Tibial nerve (tissue), 4 donors: ENCODE data around the gene RASSF5.

Experiments
- EP300 ChIP-seq, 2 donors: sonication (generic); formaldehyde crosslinking; IDR thresholded peaks; one replicate each; pipeline ENCODE4 v1.6.1; 2017; ENCODE audit warnings: antibody characterized with exemption in 2 of 2, mild to moderate bottlenecking in 1 of 2
- POLR2A ChIP-seq, 2 donors: fragments of 450-650 bp; IDR thresholded peaks; one replicate each; pipeline ENCODE4 v1.6.1; 2017; ENCODE audit warnings: antibody characterized with exemption in 2 of 2, mild to moderate bottlenecking in 2 of 2, moderate library complexity in 2 of 2
- TF ChIP-seq, protein P1 (sequence below), 5 experiments: fragments of 200-600 bp in 3 of 5; fragments of 450-650 bp in 2 of 5; sonication (generic) in 3 of 5; IDR thresholded peaks; one replicate each; pipeline ENCODE4 v1.5.1; 2016 to 2019; ENCODE audit warnings: antibody characterized with exemption in 5 of 5, mild to moderate bottlenecking in 3 of 5, moderate library complexity in 2 of 5

GRCh38 chr1:206600527-206600926, 93.2 kb downstream of the RASSF5 start:
- TF ChIP-seq, protein P1, sequence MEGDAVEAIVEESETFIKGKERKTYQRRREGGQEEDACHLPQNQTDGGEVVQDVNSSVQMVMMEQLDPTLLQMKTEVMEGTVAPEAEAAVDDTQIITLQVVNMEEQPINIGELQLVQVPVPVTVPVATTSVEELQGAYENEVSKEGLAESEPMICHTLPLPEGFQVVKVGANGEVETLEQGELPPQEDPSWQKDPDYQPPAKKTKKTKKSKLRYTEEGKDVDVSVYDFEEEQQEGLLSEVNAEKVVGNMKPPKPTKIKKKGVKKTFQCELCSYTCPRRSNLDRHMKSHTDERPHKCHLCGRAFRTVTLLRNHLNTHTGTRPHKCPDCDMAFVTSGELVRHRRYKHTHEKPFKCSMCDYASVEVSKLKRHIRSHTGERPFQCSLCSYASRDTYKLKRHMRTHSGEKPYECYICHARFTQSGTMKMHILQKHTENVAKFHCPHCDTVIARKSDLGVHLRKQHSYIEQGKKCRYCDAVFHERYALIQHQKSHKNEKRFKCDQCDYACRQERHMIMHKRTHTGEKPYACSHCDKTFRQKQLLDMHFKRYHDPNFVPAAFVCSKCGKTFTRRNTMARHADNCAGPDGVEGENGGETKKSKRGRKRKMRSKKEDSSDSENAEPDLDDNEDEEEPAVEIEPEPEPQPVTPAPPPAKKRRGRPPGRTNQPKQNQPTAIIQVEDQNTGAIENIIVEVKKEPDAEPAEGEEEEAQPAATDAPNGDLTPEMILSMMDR (IDR thresholded peaks at IDR 0.05) = no peak
- TF ChIP-seq EP300 (IDR thresholded peaks at IDR 0.05) (no peak), POLR2A (IDR thresholded peaks at IDR 0.05) (no peak)
